Endothelial cell of umbilical vein (primary cell): ENCODE measurements around the gene MMRN1. TPM values are rescaled to one million over a fixed set of nuclear protein-coding genes. Genes with fewer than 3 reads are reported as not detected.

Experiments
- BruUV-seq: library from RNA; stranded (reverse); fragments of 400-500 nt; replicated peaks from 2 replicates; lab custom pipeline; 2021; lab: Mats Ljungman, UMichigan
- CTCF ChIA-PET: fragments of 300-600, 350-600 bp; sonication (Branson Sonifier 250); formaldehyde crosslinking; loops from one replicate; lab custom pipeline; 2021; ENCODE audit warnings: antibody characterized with exemption, inconsistent platforms; lab: Charles Lee
- POLR2A ChIA-PET: fragments of 300-600, 350-600 bp; sonication (Branson Sonifier 250); formaldehyde crosslinking; loops from one replicate; lab custom pipeline; 2021; ENCODE audit warnings: antibody characterized with exemption, inconsistent platforms; lab: Charles Lee
- DNase-seq: peaks from one replicate; pipeline ENCODE4 v3.0.0-alpha.2; 2011; ENCODE audit warnings: low read depth, low spot score
- FAIRE-seq: peaks from 2 replicates; lab custom pipeline; 2011; peaks lifted over from hg19 to GRCh38; lab: Jason Lieb, UNC
- H2AFZ ChIP-seq: 2 replicates; pipeline ENCODE4 v1.6.0; 2012; ENCODE audit warnings: low read depth, low read length, control low read depth, inconsistent platforms
- H3K27ac ChIP-seq: 2 replicates; pipeline ENCODE4 v1.5.1; 2011; ENCODE audit warnings: low read depth, mild to moderate bottlenecking, control low read depth, low read length, moderate library complexity; ENCODE audit not compliant: insufficient read depth
- H3K27me3 ChIP-seq, 2 experiments: 2 replicates each; pipeline versions ENCODE4 v1.6.0 to v1.6.1; 2011; ENCODE audit warnings: low read length in 2 of 2, mixed read lengths in 1 of 2; ENCODE audit not compliant: control insufficient read depth in 2 of 2, insufficient read depth in 2 of 2
- H3K36me3 ChIP-seq, 2 experiments: 2 replicates in 1 of 2; 3 replicates in 1 of 2; pipeline ENCODE4 v1.5.1; 2011; ENCODE audit warnings: low read length in 2 of 2, mild to moderate bottlenecking in 1 of 2, moderate library complexity in 1 of 2; ENCODE audit not compliant: control insufficient read depth in 2 of 2, insufficient read depth in 2 of 2; ENCODE audit errors: extremely low read depth in 1 of 2
- H3K4me1 ChIP-seq: 3 replicates; pipeline ENCODE4 v1.5.1; 2011; ENCODE audit warnings: mild to moderate bottlenecking, low read length; ENCODE audit not compliant: control insufficient read depth, insufficient read depth; ENCODE audit errors: extremely low read depth
- H3K4me2 ChIP-seq: 2 replicates; pipeline ENCODE4 v1.6.1; 2011; ENCODE audit warnings: low read length, control low read depth, mixed read lengths; ENCODE audit not compliant: insufficient read depth
- H3K4me3 ChIP-seq, 3 experiments: fragments of 200-600 bp in 1 of 3; sonication (generic), shearing (Covaris generic) in 1 of 3; replicated peaks in 1 of 3; 2 replicates each; pipeline ENCODE4 v1.5.1; 2011 to 2016; ENCODE audit warnings: control low read depth in 3 of 3, low read length in 3 of 3, mild to moderate bottlenecking in 2 of 3, inconsistent platforms in 1 of 3, low read depth in 1 of 3, moderate library complexity in 1 of 3; ENCODE audit not compliant: insufficient read depth in 1 of 3
- H3K79me2 ChIP-seq: 2 replicates; pipeline ENCODE4 v1.6.0; 2012; ENCODE audit warnings: low read length, inconsistent platforms; ENCODE audit not compliant: control insufficient read depth, insufficient read depth
- H3K9ac ChIP-seq: replicated peaks from 2 replicates; pipeline ENCODE3; 2011; ENCODE audit warnings: low read length, control low read depth; ENCODE audit not compliant: insufficient read depth; ENCODE audit errors: extremely low read depth
- H3K9me1 ChIP-seq: replicated peaks from 3 replicates; pipeline ENCODE4 v1.6.0; 2011; ENCODE audit warnings: mild to moderate bottlenecking, low read length; ENCODE audit not compliant: control insufficient read depth, insufficient read depth; ENCODE audit errors: extremely low read depth
- H3K9me3 ChIP-seq: replicated peaks from 2 replicates; pipeline ENCODE4 v1.5.1; 2012; ENCODE audit warnings: low read length, inconsistent platforms; ENCODE audit not compliant: control insufficient read depth, insufficient read depth
- H4K20me1 ChIP-seq: replicated peaks from 2 replicates; pipeline ENCODE3; 2011; ENCODE audit warnings: mild to moderate bottlenecking, low read length; ENCODE audit not compliant: control insufficient read depth, insufficient read depth; ENCODE audit errors: extremely low read depth
- EZH2 ChIP-seq: IDR thresholded peaks from 2 replicates; pipeline ENCODE4 v1.6.1; 2012; ENCODE audit warnings: borderline replicate concordance, low read depth, mild to moderate bottlenecking, moderate library complexity, low read length, inconsistent platforms; ENCODE audit not compliant: severe bottlenecking
- FOS ChIP-seq: IDR thresholded peaks from 2 replicates; pipeline ENCODE4 v1.6.1; 2011; ENCODE audit warnings: mild to moderate bottlenecking, low read length, moderate library complexity, borderline replicate concordance; ENCODE audit not compliant: insufficient read depth
- JUN ChIP-seq: IDR thresholded peaks from 2 replicates; pipeline ENCODE4 v1.6.1; 2011; ENCODE audit warnings: borderline replicate concordance, low read depth; ENCODE audit not compliant: insufficient read length, insufficient read depth
- MYC ChIP-seq: IDR thresholded peaks from one replicate; pipeline ENCODE4 v1.6.1; 2011; ENCODE audit warnings: mild to moderate bottlenecking, low read depth, low read length
- POLR2AphosphoS5 ChIP-seq: IDR thresholded peaks from 2 replicates; pipeline ENCODE4 v1.6.1; 2012; ENCODE audit warnings: low read depth, mild to moderate bottlenecking, control low read depth, low read length, moderate library complexity; ENCODE audit not compliant: insufficient read depth
- dilution Hi-C: fragments of 300-500 bp; cut with MboI; formaldehyde crosslinking; loops from one replicate; pipeline ENCODE4 v1.15.0; 2019; ENCODE audit warnings: low sequenced_read_pairs; ENCODE audit not compliant: extremely low pct_ligation_motif_present
- intact Hi-C: fragments of 100-400 bp; cut with micrococcal nuclease; formaldehyde crosslinking; loops from one replicate; pipeline ENCODE4 v1.10.0; 2022
- polyA plus RNA-seq, 4 experiments: library from polyadenylated mRNA; depleted of rRNA in 3 of 4; stranded (reverse) in 3 of 4; unstranded in 1 of 4; fragments of >200 nt; gene quantifications; 2 replicates each; pipeline versions ENCODE4 v1.2.1 to v1.2.3, GENCODE V29; 2011 to 2012; ENCODE audit warnings: missing spikeins in 1 of 4
- total RNA-seq: library from RNA; stranded (reverse); gene quantifications from 2 replicates; pipeline ENCODE4 v1.2.3, GENCODE V29; 2021
- TF ChIP-seq, protein P1 (sequence below), 2 donors: IDR thresholded peaks; 1 replicate in 1 of 2; 2 replicates in 1 of 2; pipeline ENCODE4 v1.5.1; 2011; ENCODE audit warnings: low read length in 2 of 2, mild to moderate bottlenecking in 2 of 2, moderate library complexity in 2 of 2, control low read depth in 1 of 2, inconsistent platforms in 1 of 2, low read depth in 1 of 2; ENCODE audit not compliant: insufficient read depth in 1 of 2; ENCODE audit errors: extremely low read depth in 1 of 2

MMRN1 gene
- total and polyA plus RNA-seq, 2 donors (not counting 3 experiments of a cell fraction or from before 2014, with no cell fraction given): 143 to 414 TPM

DNA sequence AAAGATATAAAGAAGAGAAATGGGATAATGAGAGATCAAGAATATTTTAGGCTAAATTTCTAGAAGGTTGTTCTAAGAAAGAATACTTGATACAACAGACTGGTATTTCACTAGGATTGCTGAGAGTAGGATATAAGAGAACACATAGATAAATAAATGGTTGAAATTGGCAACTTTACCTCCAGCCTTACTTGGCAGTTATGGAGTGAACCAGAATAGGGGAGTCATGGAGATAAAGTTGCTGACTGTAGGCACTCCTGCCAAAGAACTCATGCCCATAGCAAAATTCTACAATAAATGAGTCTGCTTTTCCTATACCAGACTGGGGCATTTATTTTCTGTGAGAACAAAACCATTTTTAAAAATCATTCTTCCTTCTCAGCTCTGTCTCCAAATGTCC, 26.4 kb upstream of the MMRN1 start:
- POLR2A ChIA-PET: no interaction called here
- Histone ChIP-seq H3K4me1 (no peaks in the 10 kb centered on the region), H3K4me2 (no peak overlapping the region), H3K9me1 (no peaks in the 10 kb centered on the region), H3K36me3 (no peaks in the 10 kb centered on the region), H3K9me3 (no peaks in the 10 kb centered on the region), H3K9ac (no peak overlapping the region), H3K79me2 (no peaks in the 10 kb centered on the region), H3K27ac (no peak overlapping the region), H4K20me1 (no peaks in the 10 kb centered on the region), H3K4me3 (no peak overlapping the region), H3K27me3 (no peaks in the 10 kb centered on the region), H2AFZ (no peak overlapping the region)
- no TSS peak for BruUV-seq
- FAIRE-seq (no peak), DNase-seq (no peak)
- dilution Hi-C loops (no loop called here), intact Hi-C loops (loop anchor here (2.0 kb wide), 1 partner anchor 27 kb away; the partner anchor contains the start of gene MMRN1)
- TF ChIP-seq MYC (no peak), EZH2 (no peak)
- CTCF ChIA-PET: interaction anchor here (0.9 to 5.2 kb wide), 48 partner anchors 10 to 704 kb away, joined by 3 to 78 read pairs (median 5); partner anchors contain the start of gene MMRN1

DNA sequence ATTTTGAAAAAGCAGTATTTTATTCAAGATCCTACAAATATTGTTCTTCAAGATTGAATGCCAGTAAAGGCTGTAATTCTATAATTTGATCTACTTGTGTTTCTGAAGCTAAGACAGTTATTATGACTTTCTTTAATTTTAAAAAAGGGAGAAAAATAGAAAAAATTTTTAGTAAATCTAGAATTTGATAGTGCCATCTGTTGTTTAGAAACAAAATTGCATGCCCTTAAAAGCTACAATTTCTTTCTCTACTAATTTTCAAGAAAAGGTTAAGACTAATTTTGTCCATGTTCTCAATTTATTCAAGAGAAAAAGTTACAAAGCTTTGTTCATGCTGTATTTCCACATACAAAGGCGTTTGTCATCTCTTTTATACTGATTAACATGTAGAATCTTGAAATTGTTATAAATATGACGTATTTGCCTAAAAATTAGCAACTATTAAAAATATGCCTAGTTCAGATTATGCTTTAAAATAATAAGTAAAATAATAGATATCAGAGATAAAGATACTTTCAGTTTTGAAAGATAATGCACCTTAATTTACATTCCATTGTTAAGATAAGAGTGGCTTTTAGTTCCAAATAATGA, 25.6 kb upstream of the MMRN1 start:
- no peaks in the 10 kb centered on the region for H3K27me3 ChIP-seq
- no peaks in the 10 kb centered on the region for H4K20me1 ChIP-seq
- no peak overlapping the region for H3K4me3 ChIP-seq
- no peak overlapping the region for H3K9ac ChIP-seq
- no peaks in the 10 kb centered on the region for H3K9me3 ChIP-seq
- intact Hi-C loops: loop anchor here (1.0 to 2.0 kb wide), 4 partner anchors 26 to 387 kb away; partner anchors contain the start of gene MMRN1
- no peaks in the 10 kb centered on the region for H3K9me1 ChIP-seq
- dilution Hi-C loops: no loop called here
- no peak overlapping the region for H3K4me2 ChIP-seq
- FAIRE-seq: no peak
- H2AFZ ChIP-seq: no peak overlapping the region
- TF ChIP-seq, protein P1, sequence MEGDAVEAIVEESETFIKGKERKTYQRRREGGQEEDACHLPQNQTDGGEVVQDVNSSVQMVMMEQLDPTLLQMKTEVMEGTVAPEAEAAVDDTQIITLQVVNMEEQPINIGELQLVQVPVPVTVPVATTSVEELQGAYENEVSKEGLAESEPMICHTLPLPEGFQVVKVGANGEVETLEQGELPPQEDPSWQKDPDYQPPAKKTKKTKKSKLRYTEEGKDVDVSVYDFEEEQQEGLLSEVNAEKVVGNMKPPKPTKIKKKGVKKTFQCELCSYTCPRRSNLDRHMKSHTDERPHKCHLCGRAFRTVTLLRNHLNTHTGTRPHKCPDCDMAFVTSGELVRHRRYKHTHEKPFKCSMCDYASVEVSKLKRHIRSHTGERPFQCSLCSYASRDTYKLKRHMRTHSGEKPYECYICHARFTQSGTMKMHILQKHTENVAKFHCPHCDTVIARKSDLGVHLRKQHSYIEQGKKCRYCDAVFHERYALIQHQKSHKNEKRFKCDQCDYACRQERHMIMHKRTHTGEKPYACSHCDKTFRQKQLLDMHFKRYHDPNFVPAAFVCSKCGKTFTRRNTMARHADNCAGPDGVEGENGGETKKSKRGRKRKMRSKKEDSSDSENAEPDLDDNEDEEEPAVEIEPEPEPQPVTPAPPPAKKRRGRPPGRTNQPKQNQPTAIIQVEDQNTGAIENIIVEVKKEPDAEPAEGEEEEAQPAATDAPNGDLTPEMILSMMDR (IDR thresholded peaks at IDR 0.05; ENCODE audit: extremely low read depth in 1 of 2, insufficient read depth in 1 of 2, low read depth in 1 of 2, low read length in 2 of 2): peak in 1 of 2 donors; percentile 30
- TF ChIP-seq FOS: no peak
- no peak for TF ChIP-seq JUN
- no peak for TF ChIP-seq MYC
- no peak for TF ChIP-seq POLR2AphosphoS5
- H3K36me3 ChIP-seq: no peaks in the 10 kb centered on the region
- no TSS peak for BruUV-seq
- H3K79me2 ChIP-seq: no peaks in the 10 kb centered on the region
- DNase-seq: peak; percentile 31
- H3K4me1 ChIP-seq: no peaks in the 10 kb centered on the region
- CTCF ChIA-PET: interaction anchor here (0.7 to 5.2 kb wide), 66 partner anchors 8 to 705 kb away, joined by 3 to 78 read pairs (median 5); partner anchors contain the start of gene MMRN1
- H3K27ac ChIP-seq: no peak overlapping the region
- POLR2A ChIA-PET: interaction anchor here (0.7 kb wide), 1 partner anchor 383 kb away, joined by 3 read pairs; no protein-coding TSS in a partner anchor
